Measurements from ENCODE around the gene ZRSR2.

The ZRSR2 gene

GRCh38 chrX:15853586-15854079, 63.3 kb downstream of the ZRSR2 start:
- DNase-seq (ENCODE audit: low spot score), result no peak

GRCh38 chrX:15854080-15854655, 63.9 kb downstream of the ZRSR2 start:
- no peak for DNase-seq (ENCODE audit: low spot score)

- peak; percentile 59 for DNase-seq (ENCODE audit: low spot score)
These were observed 64.7 kb downstream of the ZRSR2 start, which contains the start of gene AP1S2 for GRCh38 chrX:15854712-15855567. TSS of gene AP1S2 (minus strand) at chrX:15854813. CDS start at chrX:15852524, 2,289 bp downstream.

GRCh38 chrX:15855568-15856221, 65.4 kb downstream of the ZRSR2 start:
- no peak for DNase-seq (ENCODE audit: low spot score)

GRCh38 chrX:15856222-15856587, 65.9 kb downstream of the ZRSR2 start:
- DNase-seq (ENCODE audit: low spot score), result no peak

- DNase-seq (ENCODE audit: low spot score), result no peak
These were observed 66.4 kb downstream of the ZRSR2 start for GRCh38 chrX:15856636-15857035.

GRCh38 chrX:15858051-15858450, 67.8 kb downstream of the ZRSR2 start:
- no peak for DNase-seq (ENCODE audit: low spot score)

GRCh38 chrX:15860921-15861320, 70.6 kb downstream of the ZRSR2 start:
- no peak for DNase-seq (ENCODE audit: low spot score)

GRCh38 chrX:15864023-15864422, 73.7 kb downstream of the ZRSR2 start:
- DNase-seq (ENCODE audit: low spot score), result no peak

GRCh38 chrX:15864629-15865028, 74.3 kb downstream of the ZRSR2 start:
- peak; percentile 45 for DNase-seq (ENCODE audit: low spot score)

- DNase-seq (ENCODE audit: low spot score), result no peak
These were observed 75.9 kb downstream of the ZRSR2 start for GRCh38 chrX:15866147-15866546.

GRCh38 chrX:15869695-15870094, 79.4 kb downstream of the ZRSR2 start:
- DNase-seq (ENCODE audit: low spot score), result no peak

GRCh38 chrX:15870310-15870709, 80.0 kb downstream of the ZRSR2 start:
- no peak for DNase-seq (ENCODE audit: low spot score)
